ENCODE measurements around the gene PIGM.

GRCh38 chr1:160056648-160057169 is 24.9 kb upstream of the PIGM start:
- TF ChIP-seq CTCF (IDR thresholded peaks at IDR 0.05): no peak
- no peak for TF ChIP-seq POLR2A (IDR thresholded peaks at IDR 0.05)

All from right lobe of liver (tissue), 4 donors.